Body of pancreas (tissue), 4 donors: ENCODE data around the gene DYRK1A. TPM values are rescaled to one million over a fixed set of nuclear protein-coding genes. Genes with fewer than 3 reads are reported as not detected.

ENCODE experiments used
- ATAC-seq: fragments of 150-250 bp; one replicate; pipeline ENCODE4 v1.9.1; 2016
- DNase-seq, 4 donors: peaks; one replicate each; pipeline ENCODE4 v3.0.0-alpha.2; 2019
- H3K27ac ChIP-seq, 4 donors: fragments of 200-600 bp; sonication (generic); 1 replicate in 3 of 4; 2 replicates in 1 of 4; pipeline versions ENCODE4 v1.5.1 to v1.6.1; 2016 to 2019; ENCODE audit warnings: mild to moderate bottlenecking in 1 of 4, mixed read lengths in 1 of 4, moderate library complexity in 1 of 4
- H3K27me3 ChIP-seq, 2 donors: fragments of 200-600 bp; sonication (generic); one replicate each; pipeline ENCODE4 v1.6.0; 2016; ENCODE audit warnings: mild to moderate bottlenecking in 1 of 2
- H3K36me3 ChIP-seq, 2 donors: fragments of 200-600 bp; sonication (generic); replicated peaks in 1 of 2; 2 replicates each; pipeline ENCODE4 v1.5.1; 2016; ENCODE audit warnings: low read depth in 2 of 2; ENCODE audit not compliant: insufficient read depth in 1 of 2
- H3K4me1 ChIP-seq: fragments of 200-600 bp; sonication (generic); one replicate; pipeline ENCODE4 v1.6.0; 2016
- H3K4me3 ChIP-seq, 2 donors: fragments of 200-600 bp; sonication (generic); 1 replicate in 1 of 2; 2 replicates in 1 of 2; pipeline ENCODE4 v1.5.1; 2016 to 2019
- H3K9me3 ChIP-seq, 3 donors: fragments of 200-600 bp; sonication (generic); 1 replicate in 2 of 3; 2 replicates in 1 of 3; pipeline ENCODE4 v1.5.1; 2016
- CTCF ChIP-seq, 7 experiments: fragments of 450-650 bp in 4 of 7; fragments of 200-600 bp in 3 of 7; sonication (generic) in 3 of 7; IDR thresholded peaks; one replicate each; pipeline ENCODE4 v1.5.1; 2016 to 2019; ENCODE audit warnings: antibody characterized with exemption in 7 of 7
- POLR2A ChIP-seq, 3 donors: fragments of 450-650 bp; IDR thresholded peaks; one replicate each; pipeline ENCODE4 v1.6.1; 2016; ENCODE audit warnings: antibody characterized with exemption in 3 of 3, mild to moderate bottlenecking in 2 of 3
- WGBS, 2 donors: methylation state at CpG; one replicate each; pipeline ENCODE4 v1.1.5; 2017; 5-methylcytosine and 5-hydroxymethylcytosine counted together
- intact Hi-C: fragments of 100-400 bp; cut with DNase I; formaldehyde crosslinking; loops from one replicate; pipeline ENCODE4 v1.15.1; 2023
- total RNA-seq, 2 donors: library from RNA; depleted of rRNA; stranded (reverse); fragments of >200 nt; gene quantifications; one replicate each; pipeline ENCODE4 v1.1.0, GENCODE V29; 2016

DYRK1A gene
- total RNA-seq, 2 donors from 2014 or later: 42.5 to 44.1 TPM

GRCh38 chr21:37392441-37392840, 25.9 kb downstream of the DYRK1A start:
- no peaks in the 10 kb centered on the region for H3K9me3 ChIP-seq
- TF ChIP-seq POLR2A (IDR thresholded peaks at IDR 0.05) (no peak), CTCF (IDR thresholded peaks at IDR 0.05) (no peak)
- intact Hi-C loops: no loop called here
- whole genome bisulfite sequencing, 2 donors: 92 to 95% methylated on average over 4 of the region's 4 CpGs
- DNase-seq (no peak), ATAC-seq (no peak)
- peaks cover 37% of the 10 kb centered on the region for H3K4me1 ChIP-seq
- no peak overlapping the region for H3K27ac ChIP-seq
- no peaks in the 10 kb centered on the region for H3K27me3 ChIP-seq
- no peak overlapping the region for H3K4me3 ChIP-seq
- H3K36me3 ChIP-seq: no peaks in the 10 kb centered on the region

GRCh38 chr21:37393030-37393429, 26.5 kb downstream of the DYRK1A start:
- Histone ChIP-seq H3K36me3 (no peaks in the 10 kb centered on the region), H3K9me3 (no peaks in the 10 kb centered on the region), H3K4me3 (no peak overlapping the region), H3K27ac (no peak overlapping the region), H3K27me3 (no peaks in the 10 kb centered on the region), H3K4me1 (peaks cover 40% of the 10 kb centered on the region)
- DNase-seq (no peak), ATAC-seq (no peak)
- TF ChIP-seq POLR2A (IDR thresholded peaks at IDR 0.05): no peak
- no peak for TF ChIP-seq CTCF (IDR thresholded peaks at IDR 0.05)
- 90 to 95% methylated on average over 2 of the region's 2 CpGs for WGBS, 2 donors
- intact Hi-C loops: no loop called here

- Histone ChIP-seq H3K27me3 (no peaks in the 10 kb centered on the region), H3K4me3 (no peak overlapping the region), H3K4me1 (peaks cover 43% of the 10 kb centered on the region), H3K9me3 (no peaks in the 10 kb centered on the region), H3K36me3 (no peaks in the 10 kb centered on the region), H3K27ac (no peak overlapping the region)
- TF ChIP-seq POLR2A (IDR thresholded peaks at IDR 0.05): no peak
- TF ChIP-seq CTCF (IDR thresholded peaks at IDR 0.05): no peak
- no peak for ATAC-seq
- 69 to 79% methylated on average over 2 to 3 of the region's 3 CpGs for WGBS, 2 donors
- intact Hi-C loops: no loop called here
- DNase-seq: peak in 1 of 4 donors; percentile 16
Observed at GRCh38 chr21:37393786-37394185, 27.2 kb downstream of the DYRK1A start.

- DNase-seq (no peak), ATAC-seq (no peak)
- H3K36me3 ChIP-seq: no peaks in the 10 kb centered on the region
- H3K27me3 ChIP-seq: no peaks in the 10 kb centered on the region
- intact Hi-C loops: no loop called here
- no peak overlapping the region for H3K27ac ChIP-seq
- 86 to 87% methylated on average over 2 of the region's 2 CpGs for WGBS, 2 donors
- TF ChIP-seq CTCF (IDR thresholded peaks at IDR 0.05) (no peak), POLR2A (IDR thresholded peaks at IDR 0.05) (no peak)
- H3K9me3 ChIP-seq: no peaks in the 10 kb centered on the region
- no peak overlapping the region for H3K4me3 ChIP-seq
- H3K4me1 ChIP-seq: peaks cover 53% of the 10 kb centered on the region
Observed at GRCh38 chr21:37395961-37396360, 29.4 kb downstream of the DYRK1A start.

GRCh38 chr21:37396855-37397254, 30.3 kb downstream of the DYRK1A start:
- DNase-seq (no peak), ATAC-seq (no peak)
- 77 to 91% methylated on average over 6 of the region's 6 CpGs for WGBS, 2 donors
- Histone ChIP-seq H3K4me1 (peaks cover 44% of the 10 kb centered on the region), H3K36me3 (no peaks in the 10 kb centered on the region), H3K9me3 (no peaks in the 10 kb centered on the region), H3K27me3 (no peaks in the 10 kb centered on the region), H3K4me3 (no peak overlapping the region), H3K27ac (no peak overlapping the region)
- TF ChIP-seq POLR2A (IDR thresholded peaks at IDR 0.05): no peak
- TF ChIP-seq CTCF (IDR thresholded peaks at IDR 0.05): no peak
- intact Hi-C loops: no loop called here
